WTC11 (cell line): ENCODE data around the gene IGSF9B. TPM values are rescaled to one million over a fixed set of nuclear protein-coding genes. Genes with fewer than 3 reads are reported as not detected.
A peak's percentile ranks its signal among the peaks of the same experiment; 100 is the strongest.

Experiments
- ATAC-seq: fragments of 200-7000 bp; cut with Tn5 transposase; 2 replicates; pipeline ENCODE4 v1.10.0; 2021; ENCODE audit warnings: mild to moderate bottlenecking, moderate library complexity
- CTCF ChIA-PET: fragments of 300-600 bp; sonication (Branson Sonifier 250); formaldehyde crosslinking; loops from one replicate; lab custom pipeline; 2021; ENCODE audit warnings: antibody characterized with exemption; lab: Charles Lee
- POLR2A ChIA-PET: fragments of 350-600 bp; sonication (Branson Sonifier 250); formaldehyde crosslinking; loops from one replicate; lab custom pipeline; 2021; ENCODE audit warnings: antibody characterized with exemption; lab: Charles Lee
- DNase-seq: peaks from one replicate; pipeline ENCODE4 v3.0.0; 2021; ENCODE audit warnings: low spot score
- H3K27ac Mint-ChIP-seq: 2 replicates; pipeline ENCODE4 v1.8.0; 2021; ENCODE audit warnings: mixed read lengths
- H3K27me3 Mint-ChIP-seq: 2 replicates; pipeline ENCODE4 v1.8.0; 2021; ENCODE audit warnings: low read depth, mild to moderate bottlenecking, moderate library complexity, mixed read lengths
- H3K36me3 Mint-ChIP-seq: 2 replicates; pipeline ENCODE4 v1.8.0; 2021; ENCODE audit warnings: mixed read lengths
- H3K4me1 Mint-ChIP-seq: 2 replicates; pipeline ENCODE4 v1.8.0; 2022; ENCODE audit warnings: mixed read lengths
- H3K4me3 Mint-ChIP-seq: 2 replicates; pipeline ENCODE4 v1.8.0; 2021; ENCODE audit warnings: mild to moderate bottlenecking, moderate library complexity, mixed read lengths
- H3K9me3 Mint-ChIP-seq: 2 replicates; pipeline ENCODE4 v1.8.0; 2021; ENCODE audit warnings: mixed read lengths
- ATF1 ChIP-seq: sonication (generic); formaldehyde crosslinking; IDR thresholded peaks from 2 replicates; pipeline ENCODE4 v1.8.1; 2023; ENCODE audit warnings: mild to moderate bottlenecking, moderate library complexity, missing genetic modification reagents
- EMX1 ChIP-seq: fragments of 250-450 bp; sonication (Bioruptor Pico); IDR thresholded peaks from 2 replicates; pipeline ENCODE4 v1.8.0; 2021; ENCODE audit warnings: mild to moderate bottlenecking
- ESRRA ChIP-seq: sonication (generic); formaldehyde crosslinking; IDR thresholded peaks from 2 replicates; pipeline ENCODE4 v1.8.1; 2022; ENCODE audit warnings: mild to moderate bottlenecking, missing genetic modification reagents, borderline replicate concordance
- ETV6 ChIP-seq: sonication (generic); formaldehyde crosslinking; IDR thresholded peaks from 2 replicates; pipeline ENCODE4 v1.8.1; 2022; ENCODE audit warnings: mild to moderate bottlenecking, missing genetic modification reagents
- FOXJ3 ChIP-seq: sonication (generic); formaldehyde crosslinking; IDR thresholded peaks from 2 replicates; pipeline ENCODE4 v1.9.0; 2021; ENCODE audit warnings: missing genetic modification reagents, mild to moderate bottlenecking, borderline replicate concordance
- MYBL2 ChIP-seq: sonication (generic); formaldehyde crosslinking; IDR thresholded peaks from 2 replicates; pipeline ENCODE4 v1.8.1; 2023; ENCODE audit warnings: mild to moderate bottlenecking, moderate library complexity, missing genetic modification reagents
- SMAD3 ChIP-seq: sonication (generic); formaldehyde crosslinking; IDR thresholded peaks from 2 replicates; pipeline ENCODE4 v1.8.0; 2022; ENCODE audit warnings: missing genetic modification reagents, mild to moderate bottlenecking, borderline replicate concordance
- SMAD4 ChIP-seq: sonication (generic); formaldehyde crosslinking; IDR thresholded peaks from 2 replicates; pipeline ENCODE4 v1.8.0; 2022; ENCODE audit warnings: mild to moderate bottlenecking, missing genetic modification reagents
- ZNF232 ChIP-seq: sonication (generic); formaldehyde crosslinking; IDR thresholded peaks from 2 replicates; pipeline ENCODE4 v1.8.0; 2022; ENCODE audit warnings: mild to moderate bottlenecking, missing genetic modification reagents
- ZNF396 ChIP-seq: fragments of 250-450 bp; sonication (Bioruptor Pico); IDR thresholded peaks from 2 replicates; pipeline ENCODE4 v1.8.0; 2021; ENCODE audit warnings: mild to moderate bottlenecking, moderate library complexity, borderline replicate concordance
- ZNF423 ChIP-seq: fragments of 250-450 bp; sonication (Bioruptor Pico); IDR thresholded peaks from 2 replicates; pipeline ENCODE4 v2.1.2; 2022; ENCODE audit warnings: mild to moderate bottlenecking, moderate library complexity
- ZNF671 ChIP-seq: fragments of 250-450 bp; sonication (Bioruptor Pico); IDR thresholded peaks from 2 replicates; pipeline ENCODE4 v1.8.0; 2021; ENCODE audit warnings: mild to moderate bottlenecking
- total RNA-seq: library from RNA; stranded (reverse); gene quantifications from 3 replicates; pipeline ENCODE4 v1.2.3, GENCODE V29; 2021
- TF ChIP-seq, protein P1 (sequence below): sonication (generic); formaldehyde crosslinking; IDR thresholded peaks from 2 replicates; pipeline ENCODE4 v1.8.1; 2022; ENCODE audit warnings: low read depth, mild to moderate bottlenecking, moderate library complexity, missing genetic modification reagents, borderline replicate concordance
- TF ChIP-seq, protein P2 (sequence below): sonication (generic); formaldehyde crosslinking; IDR thresholded peaks from 2 replicates; pipeline ENCODE4 v1.8.1; 2022; ENCODE audit warnings: mild to moderate bottlenecking, moderate library complexity, missing genetic modification reagents
- TF ChIP-seq, protein P3 (sequence below): fragments of 250-450 bp; sonication (Bioruptor Pico); IDR thresholded peaks from 2 replicates; pipeline ENCODE4 v1.9.0; 2021; ENCODE audit warnings: moderate library complexity, mild to moderate bottlenecking, inconsistent platforms, borderline replicate concordance
- TF ChIP-seq, protein P4 (sequence below): sonication (generic); formaldehyde crosslinking; IDR thresholded peaks from 2 replicates; pipeline ENCODE4 v1.8.1; 2022; ENCODE audit warnings: mild to moderate bottlenecking, missing genetic modification reagents, moderate library complexity, borderline replicate concordance
- TF ChIP-seq, protein P5 (sequence below): sonication (generic); formaldehyde crosslinking; IDR thresholded peaks from 2 replicates; pipeline ENCODE4 v1.8.0; 2022; ENCODE audit warnings: mild to moderate bottlenecking, missing genetic modification reagents
- TF ChIP-seq, protein P6 (sequence below): sonication (generic); formaldehyde crosslinking; IDR thresholded peaks from 2 replicates; pipeline ENCODE4 v1.8.1; 2022; ENCODE audit warnings: missing genetic modification reagents, borderline replicate concordance
- TF ChIP-seq, protein P7 (sequence below): sonication (generic); formaldehyde crosslinking; IDR thresholded peaks from 2 replicates; pipeline ENCODE4 v1.8.1; 2023; ENCODE audit warnings: mild to moderate bottlenecking, missing genetic modification reagents, moderate library complexity
- TF ChIP-seq, protein P8 (sequence below): fragments of 250-450 bp; sonication (Bioruptor Pico); IDR thresholded peaks from 2 replicates; pipeline ENCODE4 v1.9.0; 2021; ENCODE audit warnings: mild to moderate bottlenecking

IGSF9B gene
- total RNA-seq, 1 experiment from 2014 or later: 52.7 TPM

DNA sequence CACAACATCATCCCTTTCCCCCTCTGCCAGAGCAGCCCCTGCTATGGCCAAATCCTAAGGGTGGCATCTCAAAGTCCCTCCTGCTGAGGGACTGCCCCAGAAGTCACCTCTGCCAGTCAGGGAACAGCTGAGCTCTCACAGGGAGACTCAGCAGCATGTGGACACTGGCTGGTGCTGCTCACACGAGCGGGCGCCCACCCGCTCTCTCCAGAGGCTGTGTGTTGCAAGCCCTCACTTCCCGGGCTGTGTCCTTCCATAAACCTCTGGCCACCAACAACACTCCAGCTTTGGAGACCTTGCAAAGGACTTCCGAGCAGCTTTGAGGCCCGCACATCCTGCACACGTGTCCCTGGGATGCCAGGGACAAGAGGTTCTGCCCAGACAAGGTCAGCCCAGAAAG lies 2.8 kb downstream of the IGSF9B start (continued):
- TF ChIP-seq ZNF396 (CRISPR knock-in tag) (no peak), EMX1 (CRISPR knock-in tag) (no peak), FOXJ3 (no peak), SMAD4 (no peak)
- TF ChIP-seq, protein P1, sequence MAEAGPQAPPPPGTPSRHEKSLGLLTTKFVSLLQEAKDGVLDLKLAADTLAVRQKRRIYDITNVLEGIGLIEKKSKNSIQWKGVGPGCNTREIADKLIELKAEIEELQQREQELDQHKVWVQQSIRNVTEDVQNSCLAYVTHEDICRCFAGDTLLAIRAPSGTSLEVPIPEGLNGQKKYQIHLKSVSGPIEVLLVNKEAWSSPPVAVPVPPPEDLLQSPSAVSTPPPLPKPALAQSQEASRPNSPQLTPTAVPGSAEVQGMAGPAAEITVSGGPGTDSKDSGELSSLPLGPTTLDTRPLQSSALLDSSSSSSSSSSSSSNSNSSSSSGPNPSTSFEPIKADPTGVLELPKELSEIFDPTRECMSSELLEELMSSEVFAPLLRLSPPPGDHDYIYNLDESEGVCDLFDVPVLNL (CRISPR knock-in tag): no peak
- TF ChIP-seq, protein P2, sequence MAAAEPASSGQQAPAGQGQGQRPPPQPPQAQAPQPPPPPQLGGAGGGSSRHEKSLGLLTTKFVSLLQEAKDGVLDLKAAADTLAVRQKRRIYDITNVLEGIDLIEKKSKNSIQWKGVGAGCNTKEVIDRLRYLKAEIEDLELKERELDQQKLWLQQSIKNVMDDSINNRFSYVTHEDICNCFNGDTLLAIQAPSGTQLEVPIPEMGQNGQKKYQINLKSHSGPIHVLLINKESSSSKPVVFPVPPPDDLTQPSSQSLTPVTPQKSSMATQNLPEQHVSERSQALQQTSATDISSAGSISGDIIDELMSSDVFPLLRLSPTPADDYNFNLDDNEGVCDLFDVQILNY (CRISPR knock-in tag): no peak
- TF ChIP-seq, protein P3, sequence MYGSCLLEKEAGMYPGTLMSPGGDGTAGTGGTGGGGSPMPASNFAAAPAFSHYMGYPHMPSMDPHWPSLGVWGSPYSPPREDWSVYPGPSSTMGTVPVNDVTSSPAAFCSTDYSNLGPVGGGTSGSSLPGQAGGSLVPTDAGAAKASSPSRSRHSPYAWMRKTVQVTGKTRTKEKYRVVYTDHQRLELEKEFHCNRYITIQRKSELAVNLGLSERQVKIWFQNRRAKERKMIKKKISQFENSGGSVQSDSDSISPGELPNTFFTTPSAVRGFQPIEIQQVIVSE: no peak

DNA sequence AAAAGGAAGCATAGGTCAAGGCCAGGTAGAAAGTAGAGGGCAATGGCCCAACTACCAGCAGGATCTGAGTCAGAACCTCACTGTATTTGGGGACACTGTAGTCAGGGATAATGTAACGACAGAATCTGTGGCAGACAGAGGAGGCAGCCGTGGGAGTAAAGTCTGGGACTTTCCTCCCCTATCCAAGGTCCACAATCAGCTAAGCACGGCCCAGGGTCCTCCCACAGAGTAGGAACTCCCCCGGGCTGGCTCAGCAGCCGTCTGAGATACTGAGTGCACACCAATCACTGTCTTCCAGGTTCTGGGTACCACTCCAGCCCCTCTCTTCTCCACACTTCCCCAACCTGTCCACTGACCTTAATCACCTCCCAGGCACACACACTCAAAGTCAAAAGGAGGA lies 3.2 kb downstream of the IGSF9B start:
- Mint-ChIP-seq H3K36me3 (peaks cover 2% of the 10 kb centered on the region; the same call in 1 of the 2 replicates), H3K27ac (peak overlapping the region; percentile 75), H3K4me3 (no peak overlapping the region), H3K4me1 (peaks cover 79% of the 10 kb centered on the region), H3K9me3 (0 out of 2 replicates have a peak, but pooled peaks cover 2% of the 10 kb centered on the region), H3K27me3 (peaks cover 27% of the 10 kb centered on the region)
- no peak for DNase-seq
- POLR2A ChIA-PET: no interaction called here
- no peak for TF ChIP-seq SMAD3 (CRISPR knock-in tag)
- no peak for TF ChIP-seq MYBL2 (CRISPR knock-in tag)
- no peak for TF ChIP-seq ZNF396 (CRISPR knock-in tag)
- TF ChIP-seq ZNF671 (CRISPR knock-in tag): no peak
- TF ChIP-seq, protein P4, sequence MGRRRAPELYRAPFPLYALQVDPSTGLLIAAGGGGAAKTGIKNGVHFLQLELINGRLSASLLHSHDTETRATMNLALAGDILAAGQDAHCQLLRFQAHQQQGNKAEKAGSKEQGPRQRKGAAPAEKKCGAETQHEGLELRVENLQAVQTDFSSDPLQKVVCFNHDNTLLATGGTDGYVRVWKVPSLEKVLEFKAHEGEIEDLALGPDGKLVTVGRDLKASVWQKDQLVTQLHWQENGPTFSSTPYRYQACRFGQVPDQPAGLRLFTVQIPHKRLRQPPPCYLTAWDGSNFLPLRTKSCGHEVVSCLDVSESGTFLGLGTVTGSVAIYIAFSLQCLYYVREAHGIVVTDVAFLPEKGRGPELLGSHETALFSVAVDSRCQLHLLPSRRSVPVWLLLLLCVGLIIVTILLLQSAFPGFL: no peak
- TF ChIP-seq ATF1 (CRISPR knock-in tag): no peak
- TF ChIP-seq, protein P5, sequence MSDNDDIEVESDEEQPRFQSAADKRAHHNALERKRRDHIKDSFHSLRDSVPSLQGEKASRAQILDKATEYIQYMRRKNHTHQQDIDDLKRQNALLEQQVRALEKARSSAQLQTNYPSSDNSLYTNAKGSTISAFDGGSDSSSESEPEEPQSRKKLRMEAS (CRISPR knock-in tag): no peak
- no peak for TF ChIP-seq ETV6 (CRISPR knock-in tag)
- no peak for TF ChIP-seq SMAD4
- no peak for TF ChIP-seq ZNF232 (CRISPR knock-in tag)
- TF ChIP-seq, protein P6, sequence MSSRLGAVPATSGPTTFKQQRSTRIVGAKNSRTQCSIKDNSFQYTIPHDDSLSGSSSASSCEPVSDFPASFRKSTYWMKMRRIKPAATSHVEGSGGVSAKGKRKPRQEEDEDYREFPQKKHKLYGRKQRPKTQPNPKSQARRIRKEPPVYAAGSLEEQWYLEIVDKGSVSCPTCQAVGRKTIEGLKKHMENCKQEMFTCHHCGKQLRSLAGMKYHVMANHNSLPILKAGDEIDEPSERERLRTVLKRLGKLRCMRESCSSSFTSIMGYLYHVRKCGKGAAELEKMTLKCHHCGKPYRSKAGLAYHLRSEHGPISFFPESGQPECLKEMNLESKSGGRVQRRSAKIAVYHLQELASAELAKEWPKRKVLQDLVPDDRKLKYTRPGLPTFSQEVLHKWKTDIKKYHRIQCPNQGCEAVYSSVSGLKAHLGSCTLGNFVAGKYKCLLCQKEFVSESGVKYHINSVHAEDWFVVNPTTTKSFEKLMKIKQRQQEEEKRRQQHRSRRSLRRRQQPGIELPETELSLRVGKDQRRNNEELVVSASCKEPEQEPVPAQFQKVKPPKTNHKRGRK (CRISPR knock-in tag): no peak
- CTCF ChIA-PET: no interaction called here
- ATAC-seq: no peak

DNA sequence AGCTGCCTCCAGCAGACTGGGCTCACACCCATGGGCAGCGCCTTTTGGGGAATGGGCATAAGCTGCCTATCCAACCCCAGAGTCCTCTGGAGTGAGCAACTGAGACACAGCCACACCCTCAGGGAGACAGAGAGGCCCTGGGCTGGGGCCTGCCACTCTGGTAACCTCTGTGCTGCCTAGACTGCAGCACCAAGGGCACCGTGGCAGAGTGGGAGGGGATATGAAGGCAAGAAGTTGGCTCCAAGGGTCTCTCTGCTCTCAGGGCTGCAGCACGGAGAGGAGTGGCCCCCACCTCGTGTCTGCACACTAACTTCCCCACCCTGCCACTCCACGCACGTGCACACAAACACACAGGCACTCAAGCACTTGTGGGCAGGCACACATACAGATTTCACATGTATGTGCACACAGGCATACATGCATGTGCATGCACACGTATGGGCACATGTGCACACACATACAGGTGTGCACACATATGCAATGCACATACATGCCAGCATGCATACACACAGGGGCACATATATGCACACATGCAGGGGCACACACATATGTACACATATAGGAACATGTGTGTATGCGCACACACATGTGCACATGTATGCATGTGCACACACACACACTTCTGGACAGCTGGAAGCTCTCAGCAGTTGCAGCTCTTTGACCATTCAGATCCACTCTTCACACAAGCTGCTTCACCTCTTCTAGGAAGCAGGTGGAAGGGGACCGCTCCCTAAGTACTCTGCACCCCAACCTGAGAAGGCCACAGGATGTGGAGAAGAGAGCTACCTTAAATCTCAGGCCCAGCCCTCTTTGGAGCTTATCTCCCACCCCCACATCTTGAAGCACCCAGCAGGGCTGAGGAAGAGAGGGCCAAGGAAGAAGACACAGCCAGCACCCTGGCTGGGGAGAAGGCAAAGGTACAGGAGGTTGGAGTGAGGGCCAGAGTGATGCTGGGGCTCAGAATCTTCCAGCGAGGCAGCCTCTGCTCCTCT lies 4.3 kb downstream of the IGSF9B start:
- DNase-seq (no peak), ATAC-seq (no peak)
- Mint-ChIP-seq H3K36me3 (no peaks in the 10 kb centered on the region), H3K4me1 (peaks cover 81% of the 10 kb centered on the region), H3K27me3 (peaks cover 17% of the 10 kb centered on the region), H3K9me3 (no peaks in the 10 kb centered on the region), H3K4me3 (peak overlapping the region; percentile 54; the same call in 1 of the 2 replicates), H3K27ac (peak overlapping the region; percentile 90)
- ChIA-PET CTCF (interaction anchor here (1.5 to 3.5 kb wide), 2 partner anchors 24 to 98 kb away, joined by 5 to 17 read pairs; no protein-coding TSS in a partner anchor), POLR2A (no interaction called here)
- TF ChIP-seq ESRRA (CRISPR knock-in tag) (no peak), ZNF423 (CRISPR knock-in tag) (no peak)
- TF ChIP-seq, protein P7, sequence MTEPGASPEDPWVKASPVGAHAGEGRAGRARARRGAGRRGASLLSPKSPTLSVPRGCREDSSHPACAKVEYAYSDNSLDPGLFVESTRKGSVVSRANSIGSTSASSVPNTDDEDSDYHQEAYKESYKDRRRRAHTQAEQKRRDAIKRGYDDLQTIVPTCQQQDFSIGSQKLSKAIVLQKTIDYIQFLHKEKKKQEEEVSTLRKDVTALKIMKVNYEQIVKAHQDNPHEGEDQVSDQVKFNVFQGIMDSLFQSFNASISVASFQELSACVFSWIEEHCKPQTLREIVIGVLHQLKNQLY (CRISPR knock-in tag): no peak
- TF ChIP-seq, protein P4: no peak
- TF ChIP-seq, protein P8, sequence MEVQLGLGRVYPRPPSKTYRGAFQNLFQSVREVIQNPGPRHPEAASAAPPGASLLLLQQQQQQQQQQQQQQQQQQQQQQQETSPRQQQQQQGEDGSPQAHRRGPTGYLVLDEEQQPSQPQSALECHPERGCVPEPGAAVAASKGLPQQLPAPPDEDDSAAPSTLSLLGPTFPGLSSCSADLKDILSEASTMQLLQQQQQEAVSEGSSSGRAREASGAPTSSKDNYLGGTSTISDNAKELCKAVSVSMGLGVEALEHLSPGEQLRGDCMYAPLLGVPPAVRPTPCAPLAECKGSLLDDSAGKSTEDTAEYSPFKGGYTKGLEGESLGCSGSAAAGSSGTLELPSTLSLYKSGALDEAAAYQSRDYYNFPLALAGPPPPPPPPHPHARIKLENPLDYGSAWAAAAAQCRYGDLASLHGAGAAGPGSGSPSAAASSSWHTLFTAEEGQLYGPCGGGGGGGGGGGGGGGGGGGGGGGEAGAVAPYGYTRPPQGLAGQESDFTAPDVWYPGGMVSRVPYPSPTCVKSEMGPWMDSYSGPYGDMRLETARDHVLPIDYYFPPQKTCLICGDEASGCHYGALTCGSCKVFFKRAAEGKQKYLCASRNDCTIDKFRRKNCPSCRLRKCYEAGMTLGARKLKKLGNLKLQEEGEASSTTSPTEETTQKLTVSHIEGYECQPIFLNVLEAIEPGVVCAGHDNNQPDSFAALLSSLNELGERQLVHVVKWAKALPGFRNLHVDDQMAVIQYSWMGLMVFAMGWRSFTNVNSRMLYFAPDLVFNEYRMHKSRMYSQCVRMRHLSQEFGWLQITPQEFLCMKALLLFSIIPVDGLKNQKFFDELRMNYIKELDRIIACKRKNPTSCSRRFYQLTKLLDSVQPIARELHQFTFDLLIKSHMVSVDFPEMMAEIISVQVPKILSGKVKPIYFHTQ (CRISPR knock-in tag): no peak
